KOPT-K1 (cell line): ENCODE results near the gene RAB13.
A peak's percentile ranks its signal among the peaks of the same experiment; 100 is the strongest.
"Not testable (repeated sequence)": the region's sequence is repeated elsewhere in the genome, so short reads cannot be mapped to it uniquely, and the experiment has no call there.

Experiments
- H3K27ac ChIP-seq: fragments of 200-600 bp; sonication (generic); 2 replicates; pipeline ENCODE4 v1.5.1; 2016; ENCODE audit warnings: antibody characterized with exemption, mild to moderate bottlenecking, low read depth, low read length; ENCODE audit not compliant: poor library complexity, severe bottlenecking
- H3K36me3 ChIP-seq: fragments of 200-600 bp; sonication (generic); 2 replicates; pipeline ENCODE4 v1.5.1; 2017; ENCODE audit warnings: antibody characterized with exemption, mild to moderate bottlenecking, low read length, moderate library complexity; ENCODE audit not compliant: insufficient read depth
- H3K9me3 ChIP-seq: fragments of 200-600 bp; sonication (generic); 2 replicates; pipeline ENCODE4 v1.5.1; 2017; ENCODE audit warnings: antibody characterized with exemption, low read length, mild to moderate bottlenecking; ENCODE audit not compliant: insufficient read depth, poor library complexity, severe bottlenecking

RAB13 gene

DNA sequence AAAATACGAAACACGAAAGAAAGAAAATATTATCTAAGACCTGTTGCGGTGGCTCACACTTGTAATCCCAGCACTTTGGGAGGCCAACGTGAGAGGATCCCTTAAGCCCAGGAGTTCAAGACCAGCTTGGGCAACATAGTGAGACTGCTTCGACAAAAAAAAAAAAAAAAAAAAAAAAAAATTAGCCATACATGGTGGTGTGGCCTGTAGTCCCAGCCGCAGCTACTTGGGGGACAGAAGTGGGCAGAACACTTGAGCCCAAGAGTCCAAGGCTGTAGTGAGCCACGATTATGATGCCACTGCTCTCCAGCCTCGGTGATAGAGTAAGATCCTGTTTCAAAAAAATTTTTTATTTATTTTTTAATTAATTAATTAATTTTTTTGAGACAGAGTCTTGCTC is 1.5 kb upstream of the RAB13 start:
- Histone ChIP-seq H3K36me3 (peaks cover 17% of the 10 kb centered on the region), H3K9me3 (no peaks in the 10 kb centered on the region), H3K27ac (no peak overlapping the region)

DNA sequence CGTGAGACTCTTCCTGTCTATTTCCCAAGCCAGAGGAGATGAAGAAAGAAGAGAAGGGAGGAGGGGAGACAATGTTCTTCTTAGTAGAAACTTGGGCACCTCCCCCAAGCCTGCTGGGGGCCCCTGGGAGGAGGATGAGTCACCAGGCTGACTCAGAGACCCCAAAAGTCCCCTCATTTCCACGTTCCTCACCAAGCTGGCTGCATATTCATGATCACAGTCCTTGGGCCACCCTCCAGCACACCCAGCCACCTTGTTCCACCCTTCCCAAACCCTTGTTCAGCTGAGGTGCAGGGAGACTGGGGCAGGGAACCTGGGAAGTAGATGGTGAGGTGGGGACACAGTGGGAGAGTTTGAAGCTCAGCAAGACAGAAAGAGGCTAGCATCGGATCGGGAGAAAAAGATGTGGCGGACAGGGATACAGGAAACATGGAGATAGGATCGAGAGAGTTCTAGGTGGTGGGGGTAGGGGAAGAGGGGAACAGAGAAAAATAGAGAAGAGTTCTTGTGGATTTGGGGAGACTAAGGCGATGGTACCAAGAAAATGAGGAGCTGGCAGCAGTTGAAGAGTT is 712 bp downstream of the RAB13 start:
- no peaks in the 10 kb centered on the region for H3K9me3 ChIP-seq

DNA sequence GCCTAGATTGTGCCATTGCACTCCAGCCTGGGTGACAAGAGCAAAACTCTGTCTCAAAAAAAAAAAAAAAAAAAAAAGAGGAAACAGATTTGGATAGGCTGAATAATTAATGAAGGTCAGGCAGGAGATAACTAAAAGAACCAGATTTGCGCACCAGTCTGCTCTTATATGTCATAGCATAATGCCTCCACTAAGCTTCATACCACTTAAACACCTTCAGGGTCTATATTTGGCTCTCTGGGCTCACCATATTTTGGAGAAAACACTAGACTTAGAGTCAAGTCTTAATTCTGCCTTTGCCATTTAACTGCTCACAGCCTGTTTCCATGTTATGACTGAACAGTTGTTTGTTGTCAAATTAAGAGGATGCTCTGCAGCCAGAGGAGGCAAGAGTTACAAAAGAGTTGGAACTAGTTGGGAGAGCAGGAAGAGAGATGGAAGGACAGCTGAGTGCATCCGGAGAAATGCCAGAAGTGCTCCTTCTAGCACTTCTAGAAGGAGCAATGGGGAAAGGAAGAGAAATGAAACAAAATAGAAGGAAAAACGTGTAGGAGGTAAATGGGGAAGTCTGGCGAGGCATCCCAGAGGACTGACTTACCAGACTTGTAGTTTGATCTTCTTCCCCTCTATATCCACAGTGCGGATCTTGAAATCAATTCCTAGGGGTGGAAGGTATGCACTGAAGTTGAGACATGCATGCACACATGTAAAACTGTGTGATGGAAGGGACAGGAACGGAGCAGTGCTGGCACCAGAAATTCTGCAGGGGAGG is 1.8 kb downstream of the RAB13 start:
- no peaks in the 10 kb centered on the region for H3K36me3 ChIP-seq
- H3K9me3 ChIP-seq, result no peaks in the 10 kb centered on the region
- H3K27ac ChIP-seq, result no peak overlapping the region

More for the DNA sequence above, 712 bp downstream of the RAB13 start:
- Histone ChIP-seq H3K27ac (no peak overlapping the region), H3K36me3 (no peaks in the 10 kb centered on the region)

DNA sequence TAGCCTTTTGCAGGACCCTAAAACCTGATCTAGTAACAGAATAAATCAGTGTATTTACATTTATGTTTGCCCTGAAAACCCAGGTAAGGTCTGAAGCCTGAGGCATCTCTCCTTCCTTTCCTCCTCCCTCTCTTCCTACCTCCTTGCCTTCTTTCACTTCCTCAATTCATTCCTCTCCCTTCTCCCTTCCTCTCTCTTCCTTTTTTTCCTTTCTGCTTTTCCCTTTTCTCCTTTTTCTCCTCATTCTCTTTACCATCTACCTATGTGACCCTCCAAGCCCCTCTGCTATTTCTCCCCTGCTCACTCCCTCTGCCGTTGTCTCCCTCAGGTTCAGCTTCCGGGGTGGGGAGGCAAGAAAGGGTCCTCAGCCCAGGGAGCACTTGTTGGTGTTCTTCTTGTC is 4.4 kb downstream of the RAB13 start:
- not testable (repeated sequence) for H3K27ac ChIP-seq, H3K36me3 ChIP-seq, H3K9me3 ChIP-seq

DNA sequence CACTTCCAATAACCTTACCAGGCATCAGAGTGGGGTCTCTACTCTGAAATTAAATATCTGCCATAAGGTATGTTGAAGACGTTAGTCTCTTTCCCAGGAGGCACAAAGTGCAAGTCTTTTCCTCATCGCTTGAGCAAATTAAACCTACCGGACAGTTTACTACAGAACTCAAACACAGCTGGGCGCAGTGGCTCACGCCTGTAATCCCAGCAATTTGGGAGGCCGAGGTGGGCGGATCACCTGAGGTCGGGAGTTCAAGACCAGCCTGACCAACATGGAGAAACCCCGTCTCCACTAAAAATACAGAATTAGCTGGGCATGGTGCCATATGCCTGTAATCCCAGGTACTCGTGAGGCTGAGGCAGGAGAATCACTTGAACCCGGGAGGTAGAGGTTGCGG is 7.0 kb downstream of the RAB13 start:
- H3K9me3 ChIP-seq, H3K27ac ChIP-seq: not testable (repeated sequence)
- H3K36me3 ChIP-seq, result peaks cover 23% of the 10 kb centered on the region

DNA sequence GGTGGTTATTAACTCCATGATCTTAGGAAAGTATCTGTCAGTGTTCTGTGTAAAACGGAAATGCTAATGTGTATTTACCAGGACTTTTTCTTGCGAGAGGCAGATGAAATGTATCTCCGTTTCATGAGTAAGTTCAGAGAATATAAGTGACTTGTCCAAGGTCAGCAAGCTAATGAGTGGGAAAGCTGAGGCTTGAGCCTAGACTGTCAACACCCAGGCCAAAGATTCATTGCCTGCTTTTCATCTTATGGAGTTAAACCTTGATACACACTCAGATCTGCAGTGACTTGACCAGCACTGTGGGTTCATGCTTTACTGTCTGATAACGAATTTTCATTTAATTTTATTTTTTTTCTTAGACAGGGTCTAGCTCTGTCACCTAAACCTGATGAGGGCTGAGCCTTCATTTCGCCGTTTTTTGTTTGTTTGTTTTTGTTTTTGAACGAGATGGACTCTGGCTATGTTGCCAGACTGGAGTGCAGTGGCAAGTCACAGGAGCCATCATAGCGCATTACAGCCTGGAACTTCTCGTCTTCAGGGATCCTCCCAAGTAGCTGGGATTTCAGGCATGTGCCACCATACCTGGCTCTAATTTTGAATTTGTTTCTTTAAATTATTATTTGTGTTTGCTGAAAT is 7.7 kb downstream of the RAB13 start:
- peak overlapping the region; percentile 90 for H3K27ac ChIP-seq
- H3K36me3 ChIP-seq, result peaks cover 30% of the 10 kb centered on the region
- no peaks in the 10 kb centered on the region for H3K9me3 ChIP-seq

DNA sequence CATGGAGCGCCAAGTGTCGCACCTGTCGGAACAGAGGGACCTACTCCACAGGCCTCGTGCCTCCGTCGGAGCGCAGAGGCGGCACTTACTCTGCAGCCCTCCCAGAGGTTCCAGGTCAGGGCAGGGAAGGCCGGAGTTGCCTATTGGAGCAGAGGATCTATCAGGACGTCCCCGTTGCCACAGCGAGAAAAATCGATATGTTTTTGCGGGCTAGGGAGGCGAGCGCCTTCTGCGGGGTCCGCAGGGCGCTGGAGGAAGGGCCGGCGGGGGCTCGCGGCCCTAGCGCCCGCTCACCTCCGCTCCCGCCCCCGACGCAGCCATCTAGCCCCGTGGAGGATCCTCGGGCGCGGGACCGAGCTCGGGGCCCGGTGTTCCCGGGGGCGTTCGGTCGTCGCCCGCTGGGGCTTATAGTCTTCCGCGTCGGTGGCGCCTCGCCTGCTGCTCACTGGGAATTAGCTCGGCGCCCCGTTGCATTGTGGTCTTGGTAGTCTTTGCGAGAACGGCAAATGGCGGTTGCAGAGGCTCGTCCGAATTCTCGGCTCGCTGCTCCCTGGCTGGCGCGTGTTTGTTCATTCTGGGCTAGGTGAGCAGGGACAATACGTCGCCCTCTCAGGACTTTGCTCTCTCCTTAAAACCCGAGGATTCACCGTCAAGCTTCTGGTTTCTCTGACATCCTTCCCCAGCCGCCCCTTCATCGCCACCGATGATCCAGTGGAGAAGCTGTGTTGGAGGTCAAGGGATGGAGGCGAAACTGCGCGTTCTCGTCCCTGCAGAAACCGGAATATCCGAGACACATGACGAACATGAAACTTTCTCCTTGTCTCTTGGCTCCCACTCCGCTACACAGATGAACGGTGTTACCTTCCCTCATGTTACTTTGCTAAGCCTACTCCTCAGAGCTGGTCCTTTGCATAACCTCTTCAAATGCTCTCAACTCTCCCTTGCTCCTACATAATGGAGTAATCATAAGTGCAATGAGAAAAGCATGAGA is 8.6 kb downstream of the RAB13 start, which contains the start of gene JTB:
JTB (minus strand) TSS at position 425 of the 991 bp plus-strand sequence; CDS start at position 3, 422 bp downstream.
- Histone ChIP-seq H3K27ac (peak within 1 kb of the TSS; percentile 90), H3K36me3 (peaks cover 39% of the 10 kb centered on the region)

DNA sequence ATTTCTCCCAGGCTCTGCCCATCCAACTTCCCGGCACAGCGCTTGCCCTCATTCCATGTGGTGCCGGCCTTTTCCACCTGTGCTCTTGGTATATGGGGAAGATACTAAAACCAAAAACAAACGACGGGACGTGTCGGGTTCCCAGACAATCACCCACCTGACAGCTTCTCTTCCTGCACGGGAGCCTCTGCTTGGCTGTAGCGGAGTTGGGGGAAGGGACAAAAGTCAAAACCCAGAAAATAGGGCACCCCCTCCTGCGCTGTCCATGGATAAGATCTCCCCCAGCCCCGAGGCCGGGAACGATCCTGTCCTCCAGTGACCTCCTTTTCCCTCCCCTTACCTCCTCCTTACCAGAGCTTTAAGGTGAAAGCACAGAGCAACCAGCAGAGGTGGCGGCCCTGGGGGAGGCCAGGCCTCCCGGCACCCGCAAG is 9.3 kb downstream of the RAB13 start:
- H3K9me3 ChIP-seq, result no peaks in the 10 kb centered on the region
- peaks cover 42% of the 10 kb centered on the region for H3K36me3 ChIP-seq
- peak overlapping the region; percentile 90 for H3K27ac ChIP-seq

More for the DNA sequence above, 8.6 kb downstream of the RAB13 start, which contains the start of gene JTB:
- no peaks in the 10 kb centered on the region for H3K9me3 ChIP-seq

DNA sequence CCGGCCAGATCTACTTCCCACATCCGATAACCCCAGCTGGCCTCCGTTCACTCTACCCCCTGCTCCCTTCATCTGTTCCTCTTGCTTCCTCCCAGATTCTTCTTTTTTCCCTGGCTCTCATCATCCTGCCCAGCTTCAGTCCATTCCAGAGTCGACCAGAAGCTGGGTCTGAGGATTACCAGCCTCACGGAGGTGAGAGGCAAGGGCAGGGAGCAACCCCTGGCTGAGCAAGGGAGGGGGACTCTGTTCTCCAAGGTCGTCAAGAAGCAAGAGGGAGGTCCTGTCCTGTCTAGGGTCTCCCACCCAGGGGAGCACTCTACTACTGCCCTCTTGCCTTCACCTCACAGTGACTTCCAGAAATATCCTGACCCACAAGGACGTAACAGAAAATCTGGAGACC is 12.6 kb downstream of the RAB13 start:
- peaks cover 42% of the 10 kb centered on the region for H3K36me3 ChIP-seq
- H3K27ac ChIP-seq, result no peak overlapping the region
- no peaks in the 10 kb centered on the region for H3K9me3 ChIP-seq

DNA sequence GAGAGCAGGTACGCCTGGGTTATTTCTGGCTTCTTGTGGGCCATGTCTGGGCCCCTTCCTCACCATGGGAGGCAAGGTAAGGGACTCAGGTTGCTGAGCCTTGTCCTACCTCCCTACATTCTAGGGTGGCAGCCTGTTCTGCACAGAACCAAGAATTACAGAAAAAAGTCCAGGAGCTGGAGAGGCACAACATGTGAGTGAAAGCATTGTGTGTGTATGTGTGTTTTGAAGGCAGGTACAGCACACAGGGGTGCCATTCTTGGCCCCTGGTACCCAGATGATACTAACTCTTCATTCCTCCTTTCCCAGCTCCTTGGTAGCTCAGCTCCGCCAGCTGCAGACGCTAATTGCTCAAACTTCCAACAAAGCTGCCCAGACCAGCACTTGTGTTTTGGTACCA is 13.1 kb downstream of the RAB13 start:
- H3K27ac ChIP-seq, result no peak overlapping the region
- peaks cover 42% of the 10 kb centered on the region for H3K36me3 ChIP-seq
- no peaks in the 10 kb centered on the region for H3K9me3 ChIP-seq

DNA sequence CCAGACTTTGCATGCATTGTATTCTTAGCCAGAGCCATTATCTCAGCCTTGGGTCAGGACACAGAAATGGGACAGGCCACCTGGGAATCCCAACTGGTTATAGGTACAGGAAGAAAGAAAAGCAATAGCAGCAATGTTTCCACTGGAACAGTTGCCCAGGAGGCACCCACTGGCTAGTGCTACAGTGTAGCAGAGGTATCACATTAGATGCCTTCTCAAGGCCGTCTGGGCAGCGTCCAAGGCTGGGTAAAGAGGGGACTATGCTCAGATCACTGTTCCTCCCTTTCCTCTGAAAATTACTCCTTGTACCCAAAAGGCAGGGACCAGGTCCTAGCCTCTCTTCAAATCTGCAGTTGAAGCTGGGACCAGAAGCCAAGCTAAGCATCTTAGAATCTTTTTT is 15.8 kb downstream of the RAB13 start:
- no peaks in the 10 kb centered on the region for H3K9me3 ChIP-seq
- no peak overlapping the region for H3K27ac ChIP-seq
- peaks cover 31% of the 10 kb centered on the region for H3K36me3 ChIP-seq

DNA sequence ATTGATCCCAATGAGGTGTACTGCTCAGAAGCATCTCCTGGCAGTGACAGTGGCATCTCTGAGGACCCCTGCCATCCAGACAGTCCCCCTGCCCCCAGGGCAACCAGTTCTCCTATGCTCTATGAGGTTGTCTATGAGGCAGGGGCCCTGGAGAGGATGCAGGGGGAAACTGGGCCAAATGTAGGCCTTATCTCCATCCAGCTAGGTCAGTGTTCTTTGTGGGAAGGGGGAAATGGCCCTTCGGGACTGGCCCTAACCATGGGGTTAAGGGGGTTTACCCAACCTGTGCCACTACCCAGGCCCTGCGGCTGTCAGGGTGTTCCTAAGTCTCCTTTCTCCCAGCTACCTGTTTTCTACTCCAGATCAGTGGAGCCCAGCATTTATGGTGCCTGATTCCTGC is 17.2 kb downstream of the RAB13 start:
- no peaks in the 10 kb centered on the region for H3K9me3 ChIP-seq
- peaks cover 17% of the 10 kb centered on the region for H3K36me3 ChIP-seq
- H3K27ac ChIP-seq, result no peak overlapping the region

DNA sequence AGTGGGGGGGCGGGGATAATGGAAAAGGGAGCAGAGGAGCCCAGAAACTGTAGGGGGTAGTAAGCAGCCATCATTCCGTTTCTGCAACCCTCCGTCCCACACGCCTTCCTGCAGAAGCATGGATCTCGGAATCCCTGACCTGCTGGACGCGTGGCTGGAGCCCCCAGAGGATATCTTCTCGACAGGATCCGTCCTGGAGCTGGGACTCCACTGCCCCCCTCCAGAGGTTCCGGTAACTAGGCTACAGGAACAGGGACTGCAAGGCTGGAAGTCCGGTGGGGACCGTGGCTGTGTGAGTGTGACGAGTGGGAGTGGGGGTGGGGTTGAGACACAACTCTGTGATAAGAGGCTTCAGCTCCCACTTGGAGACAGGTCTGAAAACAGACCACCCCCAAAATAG is 17.7 kb downstream of the RAB13 start:
- Histone ChIP-seq H3K27ac (peak overlapping the region; percentile 88), H3K36me3 (peaks cover 12% of the 10 kb centered on the region), H3K9me3 (no peaks in the 10 kb centered on the region)

DNA sequence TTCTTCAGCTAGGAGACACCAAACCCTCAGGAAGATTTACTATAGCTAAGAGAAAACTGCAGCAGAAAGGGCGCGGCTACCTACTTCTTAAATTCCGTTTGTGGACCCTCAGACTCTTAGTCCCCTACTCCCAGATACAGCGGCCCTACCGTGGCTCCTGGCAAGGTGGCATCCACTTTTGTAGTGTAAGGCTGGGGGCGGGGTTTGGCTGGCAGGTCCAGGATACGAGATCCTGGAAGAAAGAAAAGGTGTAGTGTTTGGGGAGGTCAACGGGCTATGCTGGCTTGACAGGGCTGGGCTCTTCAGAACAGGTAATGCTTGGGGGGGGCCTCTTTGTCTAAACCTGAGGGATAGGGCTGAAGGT is 18.2 kb downstream of the RAB13 start:
- Histone ChIP-seq H3K27ac (peak overlapping the region; percentile 88), H3K9me3 (no peaks in the 10 kb centered on the region), H3K36me3 (peaks cover 7% of the 10 kb centered on the region; the same call in 1 of the 2 replicates)
